ENCODE data around the gene RNF43.

The RNF43 gene

DNA sequence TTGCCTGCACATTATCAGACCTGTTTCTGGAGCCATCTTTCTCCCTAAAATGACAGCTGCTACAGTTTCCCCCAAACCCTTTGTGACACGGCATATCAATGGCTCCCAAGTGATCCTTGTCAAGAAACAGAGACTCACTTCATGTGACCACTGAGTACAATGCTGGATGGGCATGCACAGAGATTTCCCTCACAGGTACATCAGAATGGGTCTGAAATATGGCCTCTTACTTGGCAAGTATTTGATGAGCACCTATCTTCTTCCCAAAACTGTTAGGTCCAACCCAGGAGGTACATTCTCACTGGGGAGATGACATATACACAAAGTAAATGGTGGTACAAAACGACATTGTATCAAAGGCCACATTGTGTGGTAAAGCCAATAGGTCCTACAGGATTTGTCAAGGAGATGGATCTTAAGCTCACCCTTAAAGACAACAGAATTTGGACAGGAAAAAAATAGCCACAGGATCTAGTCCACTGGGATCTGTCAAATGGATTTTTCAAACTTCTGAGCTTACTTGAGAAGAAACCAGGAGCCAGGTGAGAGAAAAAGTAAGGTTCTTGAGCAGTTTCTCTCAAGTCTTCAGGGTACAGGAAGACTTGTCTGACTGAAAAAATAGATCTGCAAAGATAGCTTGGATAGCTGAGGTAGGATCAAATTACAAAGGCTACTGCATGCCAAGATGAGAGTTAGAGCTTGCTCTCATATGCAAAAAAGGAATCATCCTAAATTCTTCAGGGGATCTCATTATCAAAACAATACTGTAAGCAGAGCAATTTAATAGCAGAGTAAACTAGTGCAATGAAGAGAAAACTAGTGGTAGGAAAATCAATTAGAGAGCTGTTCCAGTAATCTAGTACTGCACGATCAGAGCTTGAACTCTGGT, 28.8 kb downstream of the RNF43 start:
- H3K27ac ChIP-seq (ENCODE audit: low read depth, low read length): no peak overlapping the region
- H3K9ac ChIP-seq (ENCODE audit: low read length): no peak overlapping the region
- no peak overlapping the region for H4K8ac ChIP-seq (ENCODE audit: low read depth, low read length)
- H3K36me3 ChIP-seq (ENCODE audit: control insufficient read depth, insufficient read depth, low read length): no peaks in the 10 kb centered on the region
- no peak overlapping the region for H2BK5ac ChIP-seq (ENCODE audit: low read length)
- H2BK15ac ChIP-seq (replicated peaks; ENCODE audit: low read depth): no peak overlapping the region
- H3K4me2 ChIP-seq (ENCODE audit: low read length): no peak overlapping the region
- no peaks in the 10 kb centered on the region for H3K79me2 ChIP-seq (ENCODE audit: control insufficient read depth, insufficient read depth, low read length)
- no peak overlapping the region for H3K4me3 ChIP-seq (ENCODE audit: low read length)
- no peak overlapping the region for H4K5ac ChIP-seq (ENCODE audit: low read length)
- H3K27me3 ChIP-seq (ENCODE audit: insufficient read depth, low read length, poor library complexity): no peaks in the 10 kb centered on the region
- no peak overlapping the region for H3K56ac ChIP-seq (ENCODE audit: low read length)
- no CpG with 5 or more reads among the region's 3 CpGs for WGBS (ENCODE audit: extremely low coverage, insufficient coverage, low lambda C conversion rate)
- no peak overlapping the region for H3K18ac ChIP-seq (ENCODE audit: low read length)
- H3K23ac ChIP-seq (ENCODE audit: low read length): no peak overlapping the region
- no peaks in the 10 kb centered on the region for H3K79me1 ChIP-seq (ENCODE audit: low read length)
- H3K4ac ChIP-seq (ENCODE audit: low read depth, low read length): no peak overlapping the region
- DNase-seq: peak; percentile 30
- no peak overlapping the region for H2AK5ac ChIP-seq (ENCODE audit: low read length)
- no peak overlapping the region for H2BK120ac ChIP-seq (ENCODE audit: low read depth, low read length)
- peaks cover 5% of the 10 kb centered on the region for H3K4me1 ChIP-seq (ENCODE audit: control insufficient read depth, low read depth, low read length)

- no CpG with 5 or more reads among the region's 1 CpG for WGBS (ENCODE audit: extremely low coverage, insufficient coverage, low lambda C conversion rate)
- H2AK5ac ChIP-seq (ENCODE audit: low read length): no peak overlapping the region
Observed at GRCh38 chr17:58387834-58388233, 29.5 kb downstream of the RNF43 start.

GRCh38 chr17:58386708-58387107, 30.6 kb downstream of the RNF43 start:
- Histone ChIP-seq H3K79me2 (ENCODE audit: control insufficient read depth, insufficient read depth, low read length) (no peaks in the 10 kb centered on the region), H3K36me3 (ENCODE audit: control insufficient read depth, insufficient read depth, low read length) (no peaks in the 10 kb centered on the region), H3K9ac (ENCODE audit: low read length) (no peak overlapping the region), H3K56ac (ENCODE audit: low read length) (no peak overlapping the region), H3K23ac (ENCODE audit: low read length) (no peak overlapping the region), H3K27me3 (ENCODE audit: insufficient read depth, low read length, poor library complexity) (no peaks in the 10 kb centered on the region), H3K4me2 (ENCODE audit: low read length) (no peak overlapping the region), H4K8ac (ENCODE audit: low read depth, low read length) (no peak overlapping the region), H2AK5ac (ENCODE audit: low read length) (no peak overlapping the region), H3K79me1 (ENCODE audit: low read length) (no peaks in the 10 kb centered on the region), H3K4ac (ENCODE audit: low read depth, low read length) (no peak overlapping the region), H3K18ac (ENCODE audit: low read length) (no peak overlapping the region), H2BK120ac (ENCODE audit: low read depth, low read length) (no peak overlapping the region), H4K5ac (ENCODE audit: low read length) (no peak overlapping the region), H2BK5ac (ENCODE audit: low read length) (no peak overlapping the region), H3K4me1 (ENCODE audit: control insufficient read depth, low read depth, low read length) (peaks cover 5% of the 10 kb centered on the region), H3K4me3 (ENCODE audit: low read length) (no peak overlapping the region), H2BK15ac (replicated peaks; ENCODE audit: low read depth) (no peak overlapping the region), H3K27ac (ENCODE audit: low read depth, low read length) (no peak overlapping the region)
- WGBS (ENCODE audit: extremely low coverage, insufficient coverage, low lambda C conversion rate): no CpG with 5 or more reads among the region's 3 CpGs
- no peak for DNase-seq

More at GRCh38 chr17:58387834-58388233, 29.5 kb downstream of the RNF43 start:
- H4K5ac ChIP-seq (ENCODE audit: low read length): no peak overlapping the region
- no peak overlapping the region for H3K9ac ChIP-seq (ENCODE audit: low read length)
- H4K8ac ChIP-seq (ENCODE audit: low read depth, low read length): no peak overlapping the region
- H3K18ac ChIP-seq (ENCODE audit: low read length): no peak overlapping the region
- H2BK120ac ChIP-seq (ENCODE audit: low read depth, low read length): no peak overlapping the region
- no peaks in the 10 kb centered on the region for H3K36me3 ChIP-seq (ENCODE audit: control insufficient read depth, insufficient read depth, low read length)
- H3K79me2 ChIP-seq (ENCODE audit: control insufficient read depth, insufficient read depth, low read length): no peaks in the 10 kb centered on the region
- no peak for DNase-seq
- no peak overlapping the region for H2BK15ac ChIP-seq (replicated peaks; ENCODE audit: low read depth)
- no peak overlapping the region for H3K56ac ChIP-seq (ENCODE audit: low read length)
- no peak overlapping the region for H3K23ac ChIP-seq (ENCODE audit: low read length)
- H2BK5ac ChIP-seq (ENCODE audit: low read length): no peak overlapping the region
- peaks cover 5% of the 10 kb centered on the region for H3K4me1 ChIP-seq (ENCODE audit: control insufficient read depth, low read depth, low read length)
- H3K4me2 ChIP-seq (ENCODE audit: low read length): no peak overlapping the region
- no peak overlapping the region for H3K27ac ChIP-seq (ENCODE audit: low read depth, low read length)
- H3K27me3 ChIP-seq (ENCODE audit: insufficient read depth, low read length, poor library complexity): no peaks in the 10 kb centered on the region
- H3K4ac ChIP-seq (ENCODE audit: low read depth, low read length): no peak overlapping the region
- no peak overlapping the region for H3K4me3 ChIP-seq (ENCODE audit: low read length)
- no peaks in the 10 kb centered on the region for H3K79me1 ChIP-seq (ENCODE audit: low read length)

GRCh38 chr17:58385359-58385899, 31.9 kb downstream of the RNF43 start:
- Histone ChIP-seq H3K9ac (ENCODE audit: low read length) (no peak overlapping the region), H2BK120ac (ENCODE audit: low read depth, low read length) (no peak overlapping the region), H3K36me3 (ENCODE audit: control insufficient read depth, insufficient read depth, low read length) (no peaks in the 10 kb centered on the region), H3K27ac (ENCODE audit: low read depth, low read length) (no peak overlapping the region), H3K4me2 (ENCODE audit: low read length) (no peak overlapping the region), H2AK5ac (ENCODE audit: low read length) (no peak overlapping the region), H3K56ac (ENCODE audit: low read length) (no peak overlapping the region), H3K23ac (ENCODE audit: low read length) (no peak overlapping the region), H3K79me2 (ENCODE audit: control insufficient read depth, insufficient read depth, low read length) (no peaks in the 10 kb centered on the region), H2BK5ac (ENCODE audit: low read length) (no peak overlapping the region), H3K4me1 (ENCODE audit: control insufficient read depth, low read depth, low read length) (peaks cover 8% of the 10 kb centered on the region), H3K18ac (ENCODE audit: low read length) (no peak overlapping the region), H4K5ac (ENCODE audit: low read length) (no peak overlapping the region), H3K4ac (ENCODE audit: low read depth, low read length) (no peak overlapping the region), H3K79me1 (ENCODE audit: low read length) (no peaks in the 10 kb centered on the region), H3K4me3 (ENCODE audit: low read length) (no peak overlapping the region), H3K27me3 (ENCODE audit: insufficient read depth, low read length, poor library complexity) (no peaks in the 10 kb centered on the region), H2BK15ac (replicated peaks; ENCODE audit: low read depth) (no peak overlapping the region), H4K8ac (ENCODE audit: low read depth, low read length) (peak overlapping the region; percentile 39)
- no peak for DNase-seq
- WGBS (ENCODE audit: extremely low coverage, insufficient coverage, low lambda C conversion rate): no CpG with 5 or more reads among the region's 4 CpGs

- Histone ChIP-seq H3K36me3 (ENCODE audit: control insufficient read depth, insufficient read depth, low read length) (no peaks in the 10 kb centered on the region), H3K18ac (ENCODE audit: low read length) (no peak overlapping the region), H3K79me2 (ENCODE audit: control insufficient read depth, insufficient read depth, low read length) (no peaks in the 10 kb centered on the region), H3K4me2 (ENCODE audit: low read length) (no peak overlapping the region), H3K4me1 (ENCODE audit: control insufficient read depth, low read depth, low read length) (peaks cover 8% of the 10 kb centered on the region), H3K27ac (ENCODE audit: low read depth, low read length) (no peak overlapping the region), H3K23ac (ENCODE audit: low read length) (no peak overlapping the region), H3K9ac (ENCODE audit: low read length) (no peak overlapping the region), H3K79me1 (ENCODE audit: low read length) (no peaks in the 10 kb centered on the region), H3K4ac (ENCODE audit: low read depth, low read length) (no peak overlapping the region), H3K27me3 (ENCODE audit: insufficient read depth, low read length, poor library complexity) (no peaks in the 10 kb centered on the region), H2AK5ac (ENCODE audit: low read length) (no peak overlapping the region), H4K8ac (ENCODE audit: low read depth, low read length) (no peak overlapping the region), H3K4me3 (ENCODE audit: low read length) (no peak overlapping the region), H2BK5ac (ENCODE audit: low read length) (no peak overlapping the region), H2BK120ac (ENCODE audit: low read depth, low read length) (no peak overlapping the region), H4K5ac (ENCODE audit: low read length) (no peak overlapping the region), H3K56ac (ENCODE audit: low read length) (no peak overlapping the region), H2BK15ac (replicated peaks; ENCODE audit: low read depth) (no peak overlapping the region)
- no peak for DNase-seq
- WGBS (ENCODE audit: extremely low coverage, insufficient coverage, low lambda C conversion rate): no CpG with 5 or more reads among the region's 3 CpGs
Observed at GRCh38 chr17:58384897-58385296, 32.4 kb downstream of the RNF43 start.
